ENCODE data around the gene ECT2L.

- TF ChIP-seq POLR2A (IDR thresholded peaks at IDR 0.05) = no peak
- TF ChIP-seq CTCF (IDR thresholded peaks at IDR 0.05) = no peak
Measured at GRCh38 chr6:138897031-138897430, 101.1 kb downstream of the ECT2L start.

Measured in ovary (tissue), 3 donors.